HG03175 (cell line): Measurements from ENCODE around the gene CCDC106.

Experiments
- ATAC-seq: cut with Tn5 transposase; IDR thresholded peaks from one replicate; pipeline ENCODE4 v1.9.1; 2021; ENCODE audit warnings: mild to moderate bottlenecking, moderate library complexity; ENCODE audit not compliant: unreplicated experiment

CCDC106 gene

GRCh38 chr19:55666343-55667005 is 18.5 kb downstream of the CCDC106 start:
- no peak for ATAC-seq

- no peak for ATAC-seq
These were observed 19.0 kb downstream of the CCDC106 start for GRCh38 chr19:55667006-55667381.

GRCh38 chr19:55667511-55667910 is 19.5 kb downstream of the CCDC106 start:
- no peak for ATAC-seq

GRCh38 chr19:55667958-55668357 is 19.9 kb downstream of the CCDC106 start:
- no peak for ATAC-seq

- ATAC-seq, result no peak
These were observed 20.8 kb downstream of the CCDC106 start for GRCh38 chr19:55668603-55669348.

GRCh38 chr19:55669418-55670279 is 21.6 kb downstream of the CCDC106 start:
- ATAC-seq, result no peak

GRCh38 chr19:55670280-55671053 is 22.5 kb downstream of the CCDC106 start:
- no peak for ATAC-seq

GRCh38 chr19:55671054-55671378 is 23.0 kb downstream of the CCDC106 start:
- no peak for ATAC-seq

- ATAC-seq, result no peak
These were observed 24.4 kb downstream of the CCDC106 start for GRCh38 chr19:55672418-55672817.

GRCh38 chr19:55673465-55673864 is 25.5 kb downstream of the CCDC106 start:
- no peak for ATAC-seq

- ATAC-seq, result no peak
These were observed 25.9 kb downstream of the CCDC106 start for GRCh38 chr19:55673889-55674288.

- ATAC-seq, result no peak
These were observed 26.4 kb downstream of the CCDC106 start for GRCh38 chr19:55674459-55674840.

- peak; percentile 63 for ATAC-seq
These were observed 27.0 kb downstream of the CCDC106 start, which contains the start of gene EPN1 for GRCh38 chr19:55674841-55675660. EPN1 (plus strand) TSS chr19:55675226; CDS start chr19:55678628, 3,402 bp downstream.

- ATAC-seq, result no peak
These were observed 27.8 kb downstream of the CCDC106 start for GRCh38 chr19:55675661-55676354.

- ATAC-seq, result no peak
These were observed 28.4 kb downstream of the CCDC106 start for GRCh38 chr19:55676383-55676782.

GRCh38 chr19:55676889-55677505 is 29.0 kb downstream of the CCDC106 start:
- no peak for ATAC-seq

- no peak for ATAC-seq
These were observed 29.6 kb downstream of the CCDC106 start for GRCh38 chr19:55677572-55678028.

- peak; percentile 77 for ATAC-seq
These were observed 30.2 kb downstream of the CCDC106 start for GRCh38 chr19:55678121-55678671.
